Type B pancreatic cell (in vitro differentiated cells): ENCODE results near the gene CYP3A5. TPM values are rescaled to one million over a fixed set of nuclear protein-coding genes. Genes with fewer than 3 reads are reported as not detected.
A peak's percentile ranks its signal among the peaks of the same experiment; 100 is the strongest.

Experiments used
- DNase-seq: peaks from one replicate; pipeline ENCODE4 v3.0.0; 2021; ENCODE audit warnings: mixed read lengths; ENCODE audit not compliant: unreplicated experiment; ENCODE audit errors: extremely low spot score
- H3K27ac Mint-ChIP-seq: 2 replicates; pipeline ENCODE4 v1.8.0; 2021; ENCODE audit warnings: mild to moderate bottlenecking, mixed read lengths
- H3K27me3 Mint-ChIP-seq: 2 replicates; pipeline ENCODE4 v1.8.0; 2021; ENCODE audit warnings: mixed read lengths
- H3K36me3 Mint-ChIP-seq: 2 replicates; pipeline ENCODE4 v1.8.0; 2021; ENCODE audit warnings: mixed read lengths
- H3K4me1 Mint-ChIP-seq: one replicate; pipeline ENCODE4 v1.8.0; 2021; ENCODE audit warnings: mixed read lengths; ENCODE audit not compliant: unreplicated experiment
- H3K4me3 Mint-ChIP-seq: 2 replicates; pipeline ENCODE4 v1.8.0; 2021; ENCODE audit warnings: mild to moderate bottlenecking, mixed read lengths
- H3K9me3 Mint-ChIP-seq: 2 replicates; pipeline ENCODE4 v1.8.0; 2021; ENCODE audit warnings: mixed read lengths
- total RNA-seq: library from RNA; stranded (reverse); gene quantifications from 2 replicates; pipeline ENCODE4 v1.2.1, GENCODE V29; 2021; ENCODE audit warnings: low replicate concordance
- TF ChIP-seq, protein P1 (sequence below): fragments of 200-600 bp; sonication (generic); conservative IDR thresholded peaks from 2 replicates; pipeline ENCODE4 v1.5.0; 2021; ENCODE audit warnings: antibody characterized with exemption, mild to moderate bottlenecking

CYP3A5 gene
- total RNA-seq, 1 donor from 2014 or later = 33.1 TPM

DNA sequence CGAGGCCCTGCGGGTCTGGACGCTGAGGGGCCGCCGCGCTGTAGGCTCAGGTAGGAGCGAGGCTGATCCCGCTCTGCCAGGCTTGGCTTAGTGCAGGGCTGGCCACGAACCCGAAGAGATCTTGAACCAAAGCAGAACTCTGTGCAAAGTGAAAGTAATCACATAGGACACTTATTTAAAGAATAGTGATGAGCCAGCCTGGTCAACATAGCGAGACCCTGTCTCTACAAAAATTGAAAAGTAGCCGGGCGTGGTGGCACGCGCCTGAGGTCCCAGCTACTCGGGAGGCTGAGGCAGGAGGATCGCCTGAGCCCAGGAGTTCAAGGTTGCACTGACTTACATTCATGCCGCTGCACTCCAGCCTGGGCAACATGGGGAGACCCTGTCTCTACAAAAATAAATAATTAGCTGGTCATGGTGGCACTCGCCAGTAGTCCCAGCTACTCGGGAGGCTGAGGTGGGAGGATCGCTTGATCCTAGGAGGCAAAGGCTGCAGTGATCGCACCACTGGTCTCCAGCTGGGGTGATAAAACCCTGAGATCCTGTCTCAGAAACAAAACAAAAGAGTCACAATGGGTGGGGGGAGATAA, 62.5 kb downstream of the CYP3A5 start:
- TF ChIP-seq, protein P1, sequence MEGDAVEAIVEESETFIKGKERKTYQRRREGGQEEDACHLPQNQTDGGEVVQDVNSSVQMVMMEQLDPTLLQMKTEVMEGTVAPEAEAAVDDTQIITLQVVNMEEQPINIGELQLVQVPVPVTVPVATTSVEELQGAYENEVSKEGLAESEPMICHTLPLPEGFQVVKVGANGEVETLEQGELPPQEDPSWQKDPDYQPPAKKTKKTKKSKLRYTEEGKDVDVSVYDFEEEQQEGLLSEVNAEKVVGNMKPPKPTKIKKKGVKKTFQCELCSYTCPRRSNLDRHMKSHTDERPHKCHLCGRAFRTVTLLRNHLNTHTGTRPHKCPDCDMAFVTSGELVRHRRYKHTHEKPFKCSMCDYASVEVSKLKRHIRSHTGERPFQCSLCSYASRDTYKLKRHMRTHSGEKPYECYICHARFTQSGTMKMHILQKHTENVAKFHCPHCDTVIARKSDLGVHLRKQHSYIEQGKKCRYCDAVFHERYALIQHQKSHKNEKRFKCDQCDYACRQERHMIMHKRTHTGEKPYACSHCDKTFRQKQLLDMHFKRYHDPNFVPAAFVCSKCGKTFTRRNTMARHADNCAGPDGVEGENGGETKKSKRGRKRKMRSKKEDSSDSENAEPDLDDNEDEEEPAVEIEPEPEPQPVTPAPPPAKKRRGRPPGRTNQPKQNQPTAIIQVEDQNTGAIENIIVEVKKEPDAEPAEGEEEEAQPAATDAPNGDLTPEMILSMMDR = no peak
- H3K27ac Mint-ChIP-seq = peak overlapping the region; percentile 92
- H3K36me3 Mint-ChIP-seq = peaks cover 18% of the 10 kb centered on the region
- DNase-seq = peak; percentile 45
- peaks cover 27% of the 10 kb centered on the region for H3K4me1 Mint-ChIP-seq
- no peaks in the 10 kb centered on the region for H3K9me3 Mint-ChIP-seq
- H3K4me3 Mint-ChIP-seq = peak overlapping the region; percentile 97
- peaks cover 4% of the 10 kb centered on the region for H3K27me3 Mint-ChIP-seq

DNA sequence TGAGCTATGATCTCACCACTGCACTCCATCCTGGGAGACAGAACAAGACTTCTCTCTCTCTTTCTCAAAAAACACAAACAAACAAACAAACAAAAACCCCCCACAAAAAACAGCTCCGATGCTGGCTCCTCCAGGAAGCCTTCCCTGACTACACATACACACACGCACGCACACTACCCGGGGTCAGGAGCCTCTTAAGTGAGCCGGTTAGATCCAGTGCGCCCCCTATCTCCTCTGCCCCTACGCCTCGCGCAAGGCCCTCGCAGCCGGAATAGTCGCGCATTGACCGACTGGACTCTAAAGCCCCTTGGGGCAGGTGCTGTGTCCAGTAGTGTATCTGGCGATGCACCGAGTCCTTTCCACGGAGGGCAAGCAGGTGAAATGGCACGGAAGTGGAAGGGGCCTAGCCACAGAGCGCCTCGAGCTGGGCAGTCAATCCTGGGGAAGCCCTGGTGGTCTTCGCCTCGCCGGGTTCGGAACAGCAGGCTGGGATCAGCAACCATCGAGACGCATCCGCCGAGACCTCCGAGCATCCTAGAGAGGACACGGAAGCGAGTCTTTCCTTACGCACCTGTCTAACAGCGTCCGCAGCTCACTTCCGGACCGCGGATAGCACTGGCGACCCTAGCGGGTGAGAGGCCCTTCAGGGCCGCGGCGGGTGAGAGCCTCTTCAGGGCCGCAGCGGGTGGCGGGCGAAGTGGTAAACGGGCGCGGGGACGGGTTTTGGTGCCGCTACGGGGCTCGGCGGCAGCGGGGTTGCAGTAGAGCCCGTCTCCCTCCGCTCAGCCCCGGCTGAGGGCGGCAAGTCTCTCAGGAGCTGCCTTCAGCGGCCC, 63.2 kb downstream of the CYP3A5 start, which contains the start of gene ZSCAN25:
Gene ZSCAN25, plus strand, starts transcription at position 588 of the 833 bp plus-strand sequence. CDS start 2,661 bp downstream, outside the sequence.
- TF ChIP-seq, protein P1 = peak; percentile 66
- H3K4me1 Mint-ChIP-seq = peaks cover 27% of the 10 kb centered on the region
- peak; percentile 92 for DNase-seq
- H3K4me3 Mint-ChIP-seq = peak within 1 kb of the TSS; percentile 97
- peaks cover 8% of the 10 kb centered on the region for H3K27me3 Mint-ChIP-seq
- peaks cover 18% of the 10 kb centered on the region for H3K36me3 Mint-ChIP-seq
- no peaks in the 10 kb centered on the region for H3K9me3 Mint-ChIP-seq
- peak within 1 kb of the TSS; percentile 92 for H3K27ac Mint-ChIP-seq

DNA sequence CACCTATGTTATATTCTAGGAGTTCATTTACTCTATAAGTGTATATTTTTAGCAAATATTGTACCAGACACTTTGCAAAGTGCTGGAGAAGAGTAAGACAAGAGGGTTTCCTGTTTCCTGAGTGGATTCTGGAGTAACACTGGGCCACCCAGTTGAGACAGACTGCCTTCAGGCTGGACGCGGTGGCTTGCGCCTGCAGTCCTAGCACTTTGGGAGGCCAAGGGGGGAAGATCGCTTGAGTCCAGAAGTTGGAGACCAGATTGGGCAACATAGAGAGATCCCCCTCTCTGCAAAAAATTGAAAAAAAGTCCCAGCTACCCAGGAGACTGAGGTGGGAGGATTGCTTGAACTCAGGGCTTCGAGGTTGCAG, 63.8 kb downstream of the CYP3A5 start:
- Mint-ChIP-seq H3K4me1 (peaks cover 27% of the 10 kb centered on the region), H3K36me3 (peaks cover 15% of the 10 kb centered on the region), H3K9me3 (no peaks in the 10 kb centered on the region), H3K27me3 (peaks cover 8% of the 10 kb centered on the region), H3K4me3 (peak overlapping the region; percentile 97), H3K27ac (peak overlapping the region; percentile 92)
- peak; percentile 31 for DNase-seq
- TF ChIP-seq, protein P1 = no peak

- peaks cover 14% of the 10 kb centered on the region for H3K36me3 Mint-ChIP-seq
- no peak overlapping the region for H3K4me3 Mint-ChIP-seq
- no peak for DNase-seq
- no peaks in the 10 kb centered on the region for H3K9me3 Mint-ChIP-seq
- H3K27me3 Mint-ChIP-seq = peaks cover 17% of the 10 kb centered on the region
- peaks cover 27% of the 10 kb centered on the region for H3K4me1 Mint-ChIP-seq
- TF ChIP-seq, protein P1 = no peak
- H3K27ac Mint-ChIP-seq = no peak overlapping the region
Measured at GRCh38 chr7:99614495-99614894, 65.3 kb downstream of the CYP3A5 start.

GRCh38 chr7:99607548-99607947, 72.2 kb downstream of the CYP3A5 start:
- no peaks in the 10 kb centered on the region for H3K36me3 Mint-ChIP-seq
- H3K9me3 Mint-ChIP-seq = no peaks in the 10 kb centered on the region
- H3K27ac Mint-ChIP-seq = no peak overlapping the region
- H3K4me1 Mint-ChIP-seq = no peaks in the 10 kb centered on the region
- peaks cover 16% of the 10 kb centered on the region for H3K27me3 Mint-ChIP-seq
- DNase-seq = peak; percentile 43
- TF ChIP-seq, protein P1 = no peak
- H3K4me3 Mint-ChIP-seq = no peak overlapping the region
